Vagina (tissue), 2 donors: Measurements from ENCODE around the gene MRPL27.

Experiments
- POLR2A ChIP-seq, 2 donors: fragments of 450-650 bp; IDR thresholded peaks; one replicate each; pipeline ENCODE4 v1.6.1; 2017; ENCODE audit warnings: antibody characterized with exemption in 2 of 2, mild to moderate bottlenecking in 2 of 2, moderate library complexity in 2 of 2
- POLR2AphosphoS5 ChIP-seq, 2 donors: sonication (generic); formaldehyde crosslinking; IDR thresholded peaks; one replicate each; pipeline ENCODE4 v1.9.0; 2017; ENCODE audit warnings: antibody characterized with exemption in 2 of 2, mild to moderate bottlenecking in 2 of 2, low read depth in 1 of 2; ENCODE audit not compliant: insufficient read depth in 1 of 2
- TF ChIP-seq, protein P1 (sequence below), 3 experiments: fragments of 450-650 bp in 2 of 3; fragments of 200-600 bp in 1 of 3; sonication (generic) in 1 of 3; IDR thresholded peaks; one replicate each; pipeline ENCODE4 v1.5.1; 2017 to 2019; ENCODE audit warnings: antibody characterized with exemption in 3 of 3, mild to moderate bottlenecking in 2 of 3, moderate library complexity in 2 of 3

DNA sequence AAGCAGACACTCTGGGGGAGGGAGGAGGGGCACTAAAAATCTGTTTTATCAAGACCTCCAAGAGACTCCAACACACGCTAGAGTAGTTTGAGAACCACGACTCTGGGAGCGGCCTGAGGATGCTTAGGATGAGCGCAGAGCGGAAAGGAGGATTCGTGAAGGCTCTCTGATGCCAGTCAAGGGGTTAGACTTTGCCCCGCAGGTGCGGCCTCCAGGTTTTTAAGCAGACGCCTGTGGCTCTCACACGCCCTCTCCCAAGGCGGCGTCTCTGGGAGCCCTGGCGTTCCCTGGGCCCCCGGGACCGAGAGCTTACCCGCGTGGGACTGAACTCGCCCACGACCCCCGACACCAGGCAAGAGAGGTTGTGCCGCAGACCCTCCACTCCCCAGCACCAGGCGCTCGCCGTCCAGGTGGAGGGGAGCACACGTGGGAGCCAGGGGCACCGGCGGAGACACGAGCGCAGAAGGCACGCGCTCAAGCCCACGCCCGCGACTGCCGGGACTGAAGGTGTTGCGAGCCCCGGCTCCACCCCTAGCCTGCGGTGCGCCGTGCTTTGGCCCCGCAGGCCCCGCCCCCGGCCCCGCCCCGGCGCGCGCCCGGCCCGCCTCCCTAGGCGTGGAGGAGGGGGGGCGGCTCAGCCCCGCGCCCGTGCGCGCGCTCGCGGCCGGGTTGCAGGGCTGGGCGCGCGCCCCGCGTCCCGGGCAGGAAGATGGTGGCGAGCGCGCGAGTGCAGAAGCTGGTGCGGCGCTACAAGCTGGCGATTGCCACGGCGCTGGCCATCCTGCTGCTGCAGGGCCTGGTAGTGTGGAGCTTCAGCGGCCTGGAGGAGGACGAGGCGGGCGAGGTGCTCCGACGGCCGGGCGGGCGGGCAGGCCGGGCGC is 27.3 kb downstream of the MRPL27 start, which contains the start of gene XYLT2:
- TF ChIP-seq POLR2AphosphoS5 (IDR thresholded peaks at IDR 0.05; ENCODE audit: insufficient read depth in 1 of 2, low read depth in 1 of 2) (peak in 1 of 2 donors; percentile 72), POLR2A (IDR thresholded peaks at IDR 0.05) (peak in 1 of 2 donors; percentile 7)
- TF ChIP-seq, protein P1, sequence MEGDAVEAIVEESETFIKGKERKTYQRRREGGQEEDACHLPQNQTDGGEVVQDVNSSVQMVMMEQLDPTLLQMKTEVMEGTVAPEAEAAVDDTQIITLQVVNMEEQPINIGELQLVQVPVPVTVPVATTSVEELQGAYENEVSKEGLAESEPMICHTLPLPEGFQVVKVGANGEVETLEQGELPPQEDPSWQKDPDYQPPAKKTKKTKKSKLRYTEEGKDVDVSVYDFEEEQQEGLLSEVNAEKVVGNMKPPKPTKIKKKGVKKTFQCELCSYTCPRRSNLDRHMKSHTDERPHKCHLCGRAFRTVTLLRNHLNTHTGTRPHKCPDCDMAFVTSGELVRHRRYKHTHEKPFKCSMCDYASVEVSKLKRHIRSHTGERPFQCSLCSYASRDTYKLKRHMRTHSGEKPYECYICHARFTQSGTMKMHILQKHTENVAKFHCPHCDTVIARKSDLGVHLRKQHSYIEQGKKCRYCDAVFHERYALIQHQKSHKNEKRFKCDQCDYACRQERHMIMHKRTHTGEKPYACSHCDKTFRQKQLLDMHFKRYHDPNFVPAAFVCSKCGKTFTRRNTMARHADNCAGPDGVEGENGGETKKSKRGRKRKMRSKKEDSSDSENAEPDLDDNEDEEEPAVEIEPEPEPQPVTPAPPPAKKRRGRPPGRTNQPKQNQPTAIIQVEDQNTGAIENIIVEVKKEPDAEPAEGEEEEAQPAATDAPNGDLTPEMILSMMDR (IDR thresholded peaks at IDR 0.05) = no peak
